Liver (tissue), 9 donors: ENCODE results near the gene ID3. TPM values are rescaled to one million over a fixed set of nuclear protein-coding genes. Genes with fewer than 3 reads are reported as not detected.

Source experiments
- DNase-seq: peaks from one replicate; pipeline ENCODE4 v3.0.0-alpha.2; 2017; ENCODE audit warnings: low spot score
- H3K27ac ChIP-seq, 2 donors: one replicate each; pipeline ENCODE4 v1.7.0; 2013; ENCODE audit warnings: inconsistent platforms in 2 of 2, low read length in 2 of 2, control low read depth in 1 of 2, low read depth in 1 of 2, mild to moderate bottlenecking in 1 of 2
- H3K27me3 ChIP-seq, 4 donors: one replicate each; pipeline versions ENCODE4 v1.6.1 to v1.7.0; 2013; ENCODE audit warnings: low read length in 3 of 4, inconsistent platforms in 1 of 4, mild to moderate bottlenecking in 1 of 4, moderate library complexity in 1 of 4; ENCODE audit not compliant: control insufficient read depth in 4 of 4, insufficient read depth in 4 of 4
- H3K36me3 ChIP-seq, 4 donors: one replicate each; pipeline versions ENCODE4 v1.6.1 to v1.7.0; 2013; ENCODE audit warnings: low read length in 3 of 4, mild to moderate bottlenecking in 3 of 4, low read depth in 1 of 4, moderate library complexity in 1 of 4; ENCODE audit not compliant: control insufficient read depth in 4 of 4, insufficient read depth in 3 of 4
- H3K4me1 ChIP-seq, 4 donors: one replicate each; pipeline versions ENCODE4 v1.6.1 to v1.7.0; 2013; ENCODE audit warnings: low read length in 3 of 4, mild to moderate bottlenecking in 3 of 4, moderate library complexity in 1 of 4; ENCODE audit not compliant: control insufficient read depth in 4 of 4, insufficient read depth in 4 of 4
- H3K4me3 ChIP-seq, 3 donors: one replicate each; pipeline versions ENCODE4 v1.6.1 to v1.7.0; 2013; ENCODE audit warnings: low read length in 3 of 3, control low read depth in 1 of 3, low read depth in 1 of 3, mild to moderate bottlenecking in 1 of 3
- H3K9ac ChIP-seq, 2 donors: one replicate each; pipeline ENCODE4 v1.7.0; 2013; ENCODE audit warnings: low read length in 2 of 2, mild to moderate bottlenecking in 2 of 2, moderate library complexity in 2 of 2, control low read depth in 1 of 2, low read depth in 1 of 2
- H3K9me3 ChIP-seq, 4 donors: one replicate each; pipeline versions ENCODE4 v1.6.1 to v1.7.0; 2013; ENCODE audit warnings: low read length in 3 of 4; ENCODE audit not compliant: control insufficient read depth in 4 of 4
- FOXA1 ChIP-seq: IDR thresholded peaks from 2 replicates; pipeline ENCODE4 v1.6.1; 2016; ENCODE audit warnings: antibody characterized with exemption
- FOXA2 ChIP-seq: IDR thresholded peaks from 2 replicates; pipeline ENCODE4 v1.6.1; 2016; ENCODE audit warnings: antibody characterized with exemption
- HNF4A ChIP-seq, 2 donors: conservative IDR thresholded peaks; 2 replicates each; pipeline ENCODE4 v1.6.1; 2016; ENCODE audit warnings: antibody characterized with exemption in 2 of 2, mild to moderate bottlenecking in 2 of 2
- HNF4G ChIP-seq: IDR thresholded peaks from 2 replicates; pipeline ENCODE4 v1.6.1; 2016; ENCODE audit warnings: antibody characterized with exemption
- NR2F2 ChIP-seq: IDR thresholded peaks from 2 replicates; pipeline ENCODE4 v1.6.1; 2016; ENCODE audit warnings: antibody characterized with exemption
- RXRA ChIP-seq, 2 donors: IDR thresholded peaks; 2 replicates each; pipeline ENCODE4 v1.6.1; 2017 to 2018; ENCODE audit warnings: antibody characterized with exemption in 2 of 2, mild to moderate bottlenecking in 1 of 2
- SP1 ChIP-seq: IDR thresholded peaks from 2 replicates; pipeline ENCODE4 v1.6.1; 2018; ENCODE audit warnings: antibody characterized with exemption, mild to moderate bottlenecking
- TAF1 ChIP-seq: conservative IDR thresholded peaks from 2 replicates; pipeline ENCODE4 v1.6.1; 2016; ENCODE audit warnings: antibody characterized with exemption, mild to moderate bottlenecking
- YY1 ChIP-seq: IDR thresholded peaks from 2 replicates; pipeline ENCODE4 v1.6.1; 2016; ENCODE audit warnings: antibody characterized with exemption, mild to moderate bottlenecking
- WGBS: extraction: QIAGEN DNeasy Blood & Tissue Kit; methylation state at CpG from one replicate; pipeline ENCODE4 v1.1.7; 2013; 5-methylcytosine and 5-hydroxymethylcytosine counted together
- polyA plus RNA-seq, 2 donors: library from polyadenylated mRNA; stranded (reverse) in 1 of 2; unstranded in 1 of 2; fragments of 200-250 nt in 1 of 2; fragments of >200 nt in 1 of 2; fragmentation: Nextera tagmentation in 1 of 2; extraction: Ambion mirVana in 1 of 2; gene quantifications; one replicate each; pipeline versions ENCODE4 v1.2.1 to v1.2.3, GENCODE V29; 2013 to 2015
- total RNA-seq, 2 donors: library from RNA; depleted of rRNA; stranded (reverse); fragments of >200 nt; gene quantifications; one replicate each; pipeline ENCODE4 v1.2.3, GENCODE V29; 2014
- TF ChIP-seq, protein P1 (sequence below): IDR thresholded peaks from 2 replicates; pipeline ENCODE4 v1.6.1; 2016; ENCODE audit warnings: antibody characterized with exemption
- TF ChIP-seq, protein P2 (sequence below): fragments of 150-350 bp; IDR thresholded peaks from 2 replicates; pipeline ENCODE4 v1.5.1; 2017; ENCODE audit warnings: improper control_type of control experiment, low read depth, low read length; ENCODE audit not compliant: missing input control
- TF ChIP-seq, protein P3 (sequence below): IDR thresholded peaks from 2 replicates; pipeline ENCODE4 v1.6.1; 2016; ENCODE audit warnings: antibody characterized with exemption, mild to moderate bottlenecking
- donor health status: healthy.
- donor health status: healthy.
- donor health status: healthy.
- donor health status: healthy.
- donor health status: healthy.

Gene ID3
- total and polyA plus RNA-seq, 4 donors = 21.6 to 42.6 (median 37.9) TPM

DNA sequence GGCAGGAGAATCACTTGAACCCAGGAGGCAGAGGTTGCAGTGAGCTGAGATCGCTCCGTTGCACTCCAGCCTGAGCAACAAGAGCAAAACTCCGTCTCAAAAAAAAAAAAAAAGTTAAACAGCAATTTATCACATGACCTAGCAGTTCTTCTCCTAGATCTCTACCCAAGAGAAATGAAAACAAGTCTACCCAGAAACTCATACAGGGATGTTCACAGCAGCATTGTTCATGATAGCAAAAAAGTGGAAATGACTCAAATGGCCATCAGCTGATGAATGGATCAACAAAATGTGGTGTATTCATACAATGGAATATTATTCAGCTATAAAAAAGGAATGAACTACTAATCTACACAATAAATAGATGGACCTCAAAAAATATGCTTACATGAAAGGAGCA, 12.2 kb upstream of the ID3 start:
- Histone ChIP-seq H3K27ac (no peak overlapping the region), H3K36me3 (no peaks in the 10 kb centered on the region), H3K27me3 (peaks cover 0 to 4% (median 2%) of the 10 kb centered on the region in 4 donors), H3K4me1 (peaks cover 0 to 3% (median under 1%) of the 10 kb centered on the region in 4 donors), H3K9ac (no peak overlapping the region), H3K9me3 (no peaks in the 10 kb centered on the region), H3K4me3 (no peak overlapping the region)
- TF ChIP-seq RXRA (IDR thresholded peaks at IDR 0.05) = no peak
- 76% methylated on average over 3 of the region's 3 CpGs for WGBS
- DNase-seq = no peak

DNA sequence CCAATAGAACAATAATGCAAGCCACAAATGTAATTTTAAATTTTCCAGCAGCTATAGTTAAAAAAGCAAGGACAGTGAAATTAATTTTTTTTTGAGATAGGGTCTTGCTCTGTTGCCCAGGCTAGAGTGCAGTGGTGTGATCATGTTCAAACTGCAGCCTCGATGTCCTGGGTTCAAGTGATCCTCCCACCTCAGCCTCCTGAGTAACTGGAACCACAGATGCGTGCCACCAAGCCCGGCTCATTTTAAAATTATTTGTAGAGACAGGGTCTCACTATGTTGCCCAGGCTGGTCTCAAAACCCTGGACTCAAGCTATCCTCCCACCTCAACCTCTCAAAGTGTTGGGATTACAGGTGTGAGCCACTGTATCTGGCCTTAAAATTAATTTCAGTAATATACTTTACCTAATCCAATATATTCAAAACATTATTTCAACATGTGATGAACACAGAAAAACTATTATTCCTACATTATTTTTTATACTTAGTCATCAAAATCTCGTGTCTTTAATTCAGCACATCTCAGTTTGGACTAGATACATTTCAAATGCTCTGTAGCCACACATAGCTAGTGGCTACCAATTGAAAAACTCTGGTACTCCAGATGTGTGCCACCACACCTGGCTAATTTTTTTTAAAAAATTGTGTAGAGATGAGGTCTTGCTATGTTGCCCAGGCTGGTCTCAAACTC, 10.8 kb upstream of the ID3 start:
- no peaks in the 10 kb centered on the region for H3K9me3 ChIP-seq
- no peak for DNase-seq
- H3K27ac ChIP-seq = no peak overlapping the region
- TF ChIP-seq, protein P1, sequence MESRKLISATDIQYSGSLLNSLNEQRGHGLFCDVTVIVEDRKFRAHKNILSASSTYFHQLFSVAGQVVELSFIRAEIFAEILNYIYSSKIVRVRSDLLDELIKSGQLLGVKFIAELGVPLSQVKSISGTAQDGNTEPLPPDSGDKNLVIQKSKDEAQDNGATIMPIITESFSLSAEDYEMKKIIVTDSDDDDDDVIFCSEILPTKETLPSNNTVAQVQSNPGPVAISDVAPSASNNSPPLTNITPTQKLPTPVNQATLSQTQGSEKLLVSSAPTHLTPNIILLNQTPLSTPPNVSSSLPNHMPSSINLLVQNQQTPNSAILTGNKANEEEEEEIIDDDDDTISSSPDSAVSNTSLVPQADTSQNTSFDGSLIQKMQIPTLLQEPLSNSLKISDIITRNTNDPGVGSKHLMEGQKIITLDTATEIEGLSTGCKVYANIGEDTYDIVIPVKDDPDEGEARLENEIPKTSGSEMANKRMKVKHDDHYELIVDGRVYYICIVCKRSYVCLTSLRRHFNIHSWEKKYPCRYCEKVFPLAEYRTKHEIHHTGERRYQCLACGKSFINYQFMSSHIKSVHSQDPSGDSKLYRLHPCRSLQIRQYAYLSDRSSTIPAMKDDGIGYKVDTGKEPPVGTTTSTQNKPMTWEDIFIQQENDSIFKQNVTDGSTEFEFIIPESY = no peak
- TF ChIP-seq NR2F2 (no peak), YY1 (no peak), TAF1 (no peak), HNF4G (no peak), FOXA1 (no peak), FOXA2 (no peak), RXRA (IDR thresholded peaks at IDR 0.05) (no peak), HNF4A (conservative IDR thresholded peaks at IDR 0.05) (no peak), SP1 (no peak)
- TF ChIP-seq, protein P2, sequence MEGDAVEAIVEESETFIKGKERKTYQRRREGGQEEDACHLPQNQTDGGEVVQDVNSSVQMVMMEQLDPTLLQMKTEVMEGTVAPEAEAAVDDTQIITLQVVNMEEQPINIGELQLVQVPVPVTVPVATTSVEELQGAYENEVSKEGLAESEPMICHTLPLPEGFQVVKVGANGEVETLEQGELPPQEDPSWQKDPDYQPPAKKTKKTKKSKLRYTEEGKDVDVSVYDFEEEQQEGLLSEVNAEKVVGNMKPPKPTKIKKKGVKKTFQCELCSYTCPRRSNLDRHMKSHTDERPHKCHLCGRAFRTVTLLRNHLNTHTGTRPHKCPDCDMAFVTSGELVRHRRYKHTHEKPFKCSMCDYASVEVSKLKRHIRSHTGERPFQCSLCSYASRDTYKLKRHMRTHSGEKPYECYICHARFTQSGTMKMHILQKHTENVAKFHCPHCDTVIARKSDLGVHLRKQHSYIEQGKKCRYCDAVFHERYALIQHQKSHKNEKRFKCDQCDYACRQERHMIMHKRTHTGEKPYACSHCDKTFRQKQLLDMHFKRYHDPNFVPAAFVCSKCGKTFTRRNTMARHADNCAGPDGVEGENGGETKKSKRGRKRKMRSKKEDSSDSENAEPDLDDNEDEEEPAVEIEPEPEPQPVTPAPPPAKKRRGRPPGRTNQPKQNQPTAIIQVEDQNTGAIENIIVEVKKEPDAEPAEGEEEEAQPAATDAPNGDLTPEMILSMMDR = no peak
- TF ChIP-seq, protein P3, sequence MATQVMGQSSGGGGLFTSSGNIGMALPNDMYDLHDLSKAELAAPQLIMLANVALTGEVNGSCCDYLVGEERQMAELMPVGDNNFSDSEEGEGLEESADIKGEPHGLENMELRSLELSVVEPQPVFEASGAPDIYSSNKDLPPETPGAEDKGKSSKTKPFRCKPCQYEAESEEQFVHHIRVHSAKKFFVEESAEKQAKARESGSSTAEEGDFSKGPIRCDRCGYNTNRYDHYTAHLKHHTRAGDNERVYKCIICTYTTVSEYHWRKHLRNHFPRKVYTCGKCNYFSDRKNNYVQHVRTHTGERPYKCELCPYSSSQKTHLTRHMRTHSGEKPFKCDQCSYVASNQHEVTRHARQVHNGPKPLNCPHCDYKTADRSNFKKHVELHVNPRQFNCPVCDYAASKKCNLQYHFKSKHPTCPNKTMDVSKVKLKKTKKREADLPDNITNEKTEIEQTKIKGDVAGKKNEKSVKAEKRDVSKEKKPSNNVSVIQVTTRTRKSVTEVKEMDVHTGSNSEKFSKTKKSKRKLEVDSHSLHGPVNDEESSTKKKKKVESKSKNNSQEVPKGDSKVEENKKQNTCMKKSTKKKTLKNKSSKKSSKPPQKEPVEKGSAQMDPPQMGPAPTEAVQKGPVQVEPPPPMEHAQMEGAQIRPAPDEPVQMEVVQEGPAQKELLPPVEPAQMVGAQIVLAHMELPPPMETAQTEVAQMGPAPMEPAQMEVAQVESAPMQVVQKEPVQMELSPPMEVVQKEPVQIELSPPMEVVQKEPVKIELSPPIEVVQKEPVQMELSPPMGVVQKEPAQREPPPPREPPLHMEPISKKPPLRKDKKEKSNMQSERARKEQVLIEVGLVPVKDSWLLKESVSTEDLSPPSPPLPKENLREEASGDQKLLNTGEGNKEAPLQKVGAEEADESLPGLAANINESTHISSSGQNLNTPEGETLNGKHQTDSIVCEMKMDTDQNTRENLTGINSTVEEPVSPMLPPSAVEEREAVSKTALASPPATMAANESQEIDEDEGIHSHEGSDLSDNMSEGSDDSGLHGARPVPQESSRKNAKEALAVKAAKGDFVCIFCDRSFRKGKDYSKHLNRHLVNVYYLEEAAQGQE = no peak
- H3K36me3 ChIP-seq = no peaks in the 10 kb centered on the region
- H3K27me3 ChIP-seq = peaks cover 0 to 4% (median 2%) of the 10 kb centered on the region in 4 donors
- H3K4me3 ChIP-seq = no peak overlapping the region
- WGBS = 91% methylated on average over 4 of the region's 4 CpGs
- peaks cover 0 to 3% (median under 1%) of the 10 kb centered on the region in 4 donors for H3K4me1 ChIP-seq
- no peak overlapping the region for H3K9ac ChIP-seq
